Esophagus muscularis mucosa (tissue), 4 donors: ENCODE measurements around the gene ARPC2. TPM values are rescaled to one million over a fixed set of nuclear protein-coding genes. Genes with fewer than 3 reads are reported as not detected.

Experiments used
- DNase-seq: peaks from one replicate; pipeline ENCODE4 v3.0.0-alpha.2; 2017; ENCODE audit errors: extremely low spot score
- H3K27ac ChIP-seq, 4 donors: fragments of 200-600 bp; sonication (generic); replicated peaks in 1 of 4; 1 replicate in 3 of 4; 2 replicates in 1 of 4; pipeline ENCODE4 v1.5.1; 2016 to 2019; ENCODE audit warnings: mild to moderate bottlenecking in 1 of 4
- H3K27me3 ChIP-seq, 4 donors: fragments of 200-600 bp; sonication (generic); one replicate each; pipeline versions ENCODE4 v1.5.1 to v1.6.0; 2016 to 2019
- H3K36me3 ChIP-seq, 4 donors: fragments of 200-600 bp; sonication (generic); one replicate each; pipeline ENCODE4 v1.5.1; 2016 to 2019
- H3K4me1 ChIP-seq, 4 donors: fragments of 200-600 bp; sonication (generic); one replicate each; pipeline ENCODE4 v1.5.1; 2016 to 2019
- H3K4me3 ChIP-seq, 4 donors: fragments of 200-600 bp; sonication (generic); 1 replicate in 2 of 4; 2 replicates in 2 of 4; pipeline ENCODE4 v1.5.1; 2016 to 2019; ENCODE audit warnings: mild to moderate bottlenecking in 4 of 4, moderate library complexity in 1 of 4
- H3K9me3 ChIP-seq, 4 donors: fragments of 200-600 bp; sonication (generic); 1 replicate in 3 of 4; 2 replicates in 1 of 4; pipeline ENCODE4 v1.5.1; 2016 to 2019
- EP300 ChIP-seq: sonication (generic); formaldehyde crosslinking; IDR thresholded peaks from one replicate; pipeline ENCODE4 v1.6.1; 2017; ENCODE audit warnings: antibody characterized with exemption
- POLR2A ChIP-seq: fragments of 450-650 bp; IDR thresholded peaks from one replicate; pipeline ENCODE4 v1.6.1; 2017; ENCODE audit warnings: antibody characterized with exemption, moderate library complexity, mild to moderate bottlenecking, low read depth
- POLR2AphosphoS5 ChIP-seq, 2 donors: sonication (generic); formaldehyde crosslinking; IDR thresholded peaks; one replicate each; pipeline ENCODE4 v1.6.1; 2017; ENCODE audit warnings: antibody characterized with exemption in 2 of 2
- WGBS: methylation state at CpG from one replicate; pipeline ENCODE4 v1.1.5; 2018; 5-methylcytosine and 5-hydroxymethylcytosine counted together
- intact Hi-C: fragments of 100-400 bp; cut with DNase I; formaldehyde crosslinking; loops from one replicate; pipeline ENCODE4 v1.15.1; 2023
- total RNA-seq, 4 donors: library from RNA; depleted of rRNA; stranded (reverse); fragments of >200 nt; gene quantifications; one replicate each; pipeline versions ENCODE4 v1.1.0 to v1.2.1, GENCODE V29; 2016
- TF ChIP-seq, protein P1 (sequence below), 3 experiments: fragments of 200-600 bp in 2 of 3; fragments of 450-650 bp in 1 of 3; sonication (generic) in 2 of 3; IDR thresholded peaks; one replicate each; pipeline ENCODE4 v1.5.1; 2017 to 2019; ENCODE audit warnings: antibody characterized with exemption in 3 of 3, mild to moderate bottlenecking in 2 of 3, moderate library complexity in 1 of 3

The ARPC2 gene
- total RNA-seq, 4 donors from 2014 or later = 257 to 300 (median 270) TPM

DNA sequence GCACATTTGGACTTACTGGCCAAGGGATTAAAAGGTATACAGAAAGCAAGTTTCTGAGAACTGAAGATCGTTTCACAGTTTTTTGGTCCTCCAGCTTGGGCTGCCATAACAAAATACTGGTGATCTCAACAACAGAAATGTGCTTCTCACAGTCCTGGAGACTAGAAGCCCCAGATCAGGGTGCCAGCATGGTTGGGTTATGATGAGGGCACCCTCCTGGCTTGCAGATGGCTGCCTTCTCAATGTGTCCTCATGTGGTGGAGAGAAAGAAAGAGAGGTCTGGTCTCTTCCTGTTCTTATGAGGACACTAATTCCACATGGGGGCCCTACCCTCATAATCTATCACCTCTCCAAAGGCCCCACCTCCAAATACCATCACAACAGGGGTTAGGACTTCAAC, 30.1 kb upstream of the ARPC2 start:
- Histone ChIP-seq H3K36me3 (no peaks in the 10 kb centered on the region), H3K4me3 (no peak overlapping the region), H3K9me3 (no peaks in the 10 kb centered on the region), H3K4me1 (peaks cover 7 to 24% (median 22%) of the 10 kb centered on the region in 4 donors), H3K27ac (peak overlapping the region; percentile 55 to 63 (median 61)), H3K27me3 (no peaks in the 10 kb centered on the region)
- TF ChIP-seq, protein P1, sequence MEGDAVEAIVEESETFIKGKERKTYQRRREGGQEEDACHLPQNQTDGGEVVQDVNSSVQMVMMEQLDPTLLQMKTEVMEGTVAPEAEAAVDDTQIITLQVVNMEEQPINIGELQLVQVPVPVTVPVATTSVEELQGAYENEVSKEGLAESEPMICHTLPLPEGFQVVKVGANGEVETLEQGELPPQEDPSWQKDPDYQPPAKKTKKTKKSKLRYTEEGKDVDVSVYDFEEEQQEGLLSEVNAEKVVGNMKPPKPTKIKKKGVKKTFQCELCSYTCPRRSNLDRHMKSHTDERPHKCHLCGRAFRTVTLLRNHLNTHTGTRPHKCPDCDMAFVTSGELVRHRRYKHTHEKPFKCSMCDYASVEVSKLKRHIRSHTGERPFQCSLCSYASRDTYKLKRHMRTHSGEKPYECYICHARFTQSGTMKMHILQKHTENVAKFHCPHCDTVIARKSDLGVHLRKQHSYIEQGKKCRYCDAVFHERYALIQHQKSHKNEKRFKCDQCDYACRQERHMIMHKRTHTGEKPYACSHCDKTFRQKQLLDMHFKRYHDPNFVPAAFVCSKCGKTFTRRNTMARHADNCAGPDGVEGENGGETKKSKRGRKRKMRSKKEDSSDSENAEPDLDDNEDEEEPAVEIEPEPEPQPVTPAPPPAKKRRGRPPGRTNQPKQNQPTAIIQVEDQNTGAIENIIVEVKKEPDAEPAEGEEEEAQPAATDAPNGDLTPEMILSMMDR (IDR thresholded peaks at IDR 0.05) = no peak
- TF ChIP-seq POLR2AphosphoS5 (IDR thresholded peaks at IDR 0.05) = no peak
- TF ChIP-seq POLR2A = no peak
- TF ChIP-seq EP300 = no peak
- 50% methylated on average over 1 of the region's 1 CpG for WGBS
- no peak for DNase-seq
- intact Hi-C loops = loop anchor here (5.0 to 10.0 kb wide), 2 partner anchors 70 to 288 kb away; no protein-coding TSS in a partner anchor

DNA sequence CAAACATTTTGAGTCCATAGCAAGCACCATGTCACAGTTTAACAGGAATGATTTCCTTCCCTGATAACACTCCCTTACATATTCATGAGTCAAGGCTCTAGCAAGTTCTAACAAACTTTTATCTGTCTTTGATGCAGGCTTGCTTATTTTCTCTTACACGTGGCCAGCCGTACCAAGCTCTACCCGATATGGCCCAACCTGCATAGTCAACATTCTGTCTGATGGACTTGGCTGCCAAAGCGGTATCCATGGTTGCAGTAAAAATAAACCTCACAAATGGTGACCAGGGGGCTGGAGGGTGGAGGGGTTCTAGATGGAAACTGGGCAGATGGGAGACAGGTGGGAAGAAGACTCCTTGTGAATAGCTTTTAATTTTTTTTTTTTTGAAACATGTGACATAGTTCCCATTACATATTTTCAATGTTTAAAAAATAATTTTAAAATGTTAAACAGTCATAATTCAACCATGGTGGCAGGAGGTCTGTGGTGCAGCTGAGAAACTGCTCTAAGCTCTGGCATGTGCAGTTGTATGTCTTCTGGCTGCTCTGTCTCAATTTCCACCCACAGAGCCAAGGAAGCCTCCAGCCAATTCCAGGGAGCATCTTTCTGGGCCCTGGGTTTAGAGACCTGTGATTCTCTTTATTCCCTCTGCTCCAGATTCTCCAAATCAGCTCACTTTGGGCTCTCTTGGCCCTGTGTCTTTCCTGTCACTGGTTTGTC, 29.5 kb upstream of the ARPC2 start:
- Histone ChIP-seq H3K4me1 (peaks cover 7 to 24% (median 22%) of the 10 kb centered on the region in 4 donors), H3K36me3 (no peaks in the 10 kb centered on the region), H3K27me3 (no peaks in the 10 kb centered on the region), H3K4me3 (no peak overlapping the region), H3K27ac (peak overlapping the region; percentile 55 to 63 (median 61)), H3K9me3 (no peaks in the 10 kb centered on the region)
- no peak for DNase-seq
- TF ChIP-seq POLR2AphosphoS5 (IDR thresholded peaks at IDR 0.05) = peak; percentile 11 to 51
- TF ChIP-seq, protein P1 (IDR thresholded peaks at IDR 0.05) = no peak
- no peak for TF ChIP-seq POLR2A
- no peak for TF ChIP-seq EP300
- 16% methylated on average over 4 of the region's 4 CpGs for WGBS
- intact Hi-C loops = loop anchor here (5.0 to 10.0 kb wide), 2 partner anchors 70 to 287 kb away; no protein-coding TSS in a partner anchor

DNA sequence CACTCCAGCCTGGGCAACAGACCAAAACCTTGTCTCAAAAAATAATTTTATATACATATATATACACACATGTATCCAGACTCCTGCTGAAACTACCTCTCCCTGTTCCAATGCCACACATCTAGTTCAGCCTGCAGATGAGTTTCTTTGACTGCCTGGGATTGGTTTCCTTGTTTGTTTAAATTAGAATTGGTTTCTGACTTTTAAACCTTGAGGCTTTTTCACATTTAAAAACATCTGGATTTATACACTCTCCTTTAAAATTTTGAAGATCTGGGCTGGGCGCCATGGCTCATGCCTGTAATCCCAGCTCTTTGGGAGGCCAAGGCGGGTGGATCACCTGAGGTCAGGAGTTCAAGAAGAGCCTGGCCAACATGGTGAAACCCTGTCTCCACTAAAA, 28.5 kb upstream of the ARPC2 start:
- Histone ChIP-seq H3K27ac (peak overlapping the region in 2 of 4 donors; percentile 7 to 55), H3K27me3 (no peaks in the 10 kb centered on the region)

DNA sequence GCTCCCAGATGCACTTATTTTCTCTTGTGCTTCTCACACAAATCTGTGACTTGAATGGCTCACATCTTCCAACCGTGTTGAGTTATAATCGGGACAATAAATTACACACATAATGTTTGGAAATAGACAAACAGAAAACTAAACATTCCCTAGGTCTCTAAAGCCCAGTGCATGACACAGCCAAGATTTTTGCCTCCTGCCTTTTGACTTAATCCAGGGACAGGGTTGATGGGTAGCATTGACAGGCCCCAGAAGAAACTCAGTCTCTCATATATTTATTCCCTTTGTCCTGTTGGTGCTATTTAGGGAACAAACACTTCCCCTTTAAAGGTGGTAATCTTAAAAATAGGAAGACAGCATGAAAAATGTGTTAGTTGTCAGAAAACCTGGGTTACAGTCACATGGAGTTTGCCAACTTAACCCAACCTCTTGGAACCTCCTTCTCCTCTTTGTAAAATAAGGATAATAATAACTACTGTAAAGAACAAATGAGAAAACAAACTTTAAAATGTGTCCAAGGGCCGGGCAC, 24.0 kb upstream of the ARPC2 start:
- H3K9me3 ChIP-seq = no peaks in the 10 kb centered on the region
- no peak for TF ChIP-seq POLR2A
- TF ChIP-seq EP300 = no peak
- TF ChIP-seq, protein P1 (IDR thresholded peaks at IDR 0.05) = no peak
- no peak for TF ChIP-seq POLR2AphosphoS5 (IDR thresholded peaks at IDR 0.05)
- no peak overlapping the region for H3K27ac ChIP-seq
- 56% methylated on average over 3 of the region's 3 CpGs for WGBS
- H3K4me3 ChIP-seq = no peak overlapping the region
- DNase-seq = no peak
- peaks cover 0 to 5% (median 4%) of the 10 kb centered on the region in 4 donors for H3K4me1 ChIP-seq
- intact Hi-C loops = no loop called here
- H3K27me3 ChIP-seq = no peaks in the 10 kb centered on the region
- no peaks in the 10 kb centered on the region for H3K36me3 ChIP-seq

More for the DNA sequence above, 28.5 kb upstream of the ARPC2 start:
- 85% methylated on average over 2 of the region's 2 CpGs for WGBS
- no peak for DNase-seq
- intact Hi-C loops = loop anchor here (5.0 to 10.0 kb wide), 2 partner anchors 69 to 286 kb away; no protein-coding TSS in a partner anchor
- TF ChIP-seq POLR2A (no peak), POLR2AphosphoS5 (IDR thresholded peaks at IDR 0.05) (no peak), EP300 (no peak)
- TF ChIP-seq, protein P1 (IDR thresholded peaks at IDR 0.05) = no peak
- H3K4me1 ChIP-seq = peaks cover 7 to 24% (median 22%) of the 10 kb centered on the region in 4 donors
- H3K4me3 ChIP-seq = no peak overlapping the region
- no peaks in the 10 kb centered on the region for H3K9me3 ChIP-seq
- H3K36me3 ChIP-seq = no peaks in the 10 kb centered on the region
